GM21390 (cell line): ENCODE data around the gene FOXN3.
"Not testable (repeated sequence)": the region's sequence is repeated elsewhere in the genome, so short reads cannot be mapped to it uniquely, and the experiment has no call there.

Experiments
- ATAC-seq: cut with Tn5 transposase; IDR thresholded peaks from one replicate; pipeline ENCODE4 v1.9.1; 2021; ENCODE audit not compliant: unreplicated experiment

The FOXN3 gene

GRCh38 chr14:89256951-89257350, 160.1 kb downstream of the FOXN3 start:
- ATAC-seq, result no peak

GRCh38 chr14:89256283-89256682, 160.8 kb downstream of the FOXN3 start:
- ATAC-seq, result no peak

GRCh38 chr14:89255852-89256251, 161.2 kb downstream of the FOXN3 start:
- ATAC-seq, result no peak

- ATAC-seq, result no peak
Measured at GRCh38 chr14:89255012-89255411, 162.0 kb downstream of the FOXN3 start.

GRCh38 chr14:89254166-89254909, 162.7 kb downstream of the FOXN3 start:
- no peak for ATAC-seq

GRCh38 chr14:89252887-89253532, 164.0 kb downstream of the FOXN3 start:
- ATAC-seq, result no peak

- ATAC-seq, result no peak
Measured at GRCh38 chr14:89251061-89251460, 166.0 kb downstream of the FOXN3 start.

- ATAC-seq, result not testable (repeated sequence)
Measured at GRCh38 chr14:89250655-89250975, 166.4 kb downstream of the FOXN3 start.

GRCh38 chr14:89249972-89250654, 166.9 kb downstream of the FOXN3 start:
- ATAC-seq, result no peak

GRCh38 chr14:89249065-89249695, 167.9 kb downstream of the FOXN3 start:
- no peak for ATAC-seq

GRCh38 chr14:89248411-89249064, 168.5 kb downstream of the FOXN3 start:
- no peak for ATAC-seq

GRCh38 chr14:89247457-89248122, 169.4 kb downstream of the FOXN3 start:
- no peak for ATAC-seq

- ATAC-seq, result no peak
Measured at GRCh38 chr14:89246290-89246689, 170.7 kb downstream of the FOXN3 start.

- no peak for ATAC-seq
Measured at GRCh38 chr14:89245802-89246201, 171.2 kb downstream of the FOXN3 start.

GRCh38 chr14:89244720-89245119, 172.3 kb downstream of the FOXN3 start:
- ATAC-seq, result no peak

- no peak for ATAC-seq
Measured at GRCh38 chr14:89243741-89244140, 173.3 kb downstream of the FOXN3 start.

- ATAC-seq, result no peak
Measured at GRCh38 chr14:89243286-89243685, 173.7 kb downstream of the FOXN3 start.

- ATAC-seq, result no peak
Measured at GRCh38 chr14:89242652-89243279, 174.3 kb downstream of the FOXN3 start.

GRCh38 chr14:89241934-89242651, 174.9 kb downstream of the FOXN3 start:
- no peak for ATAC-seq

- no peak for ATAC-seq
Measured at GRCh38 chr14:89241257-89241656, 175.8 kb downstream of the FOXN3 start.
